Measurements from ENCODE around the gene VASH2.
"Not testable (repeated sequence)": the region's sequence is repeated elsewhere in the genome, so short reads cannot be mapped to it uniquely, and the experiment has no call there.

Gene VASH2

GRCh38 chr1:212950243-212951125 lies at the start of gene VASH2:
VASH2 (plus strand) TSS chr1:212950541; CDS start chr1:212951543, 1,002 bp downstream.
- peaks cover 7 to 22% of the 10 kb centered on the region in 2 donors for H3K27me3 ChIP-seq (ENCODE audit: control insufficient read depth in 2 of 2, insufficient read depth in 2 of 2, low read length in 2 of 2)
- H3K27ac ChIP-seq (ENCODE audit: low read depth in 2 of 2, low read length in 2 of 2): no peak within 1 kb of the TSS
- H3K36me3 ChIP-seq (ENCODE audit: control insufficient read depth in 2 of 2, insufficient read depth in 2 of 2, low read length in 2 of 2): no peaks in the 10 kb centered on the region
- H3K4me1 ChIP-seq (ENCODE audit: control insufficient read depth in 2 of 2, insufficient read depth in 2 of 2, low read length in 2 of 2): peaks cover 8% of the 10 kb centered on the region in 2 donors
- H3K9me3 ChIP-seq (ENCODE audit: control insufficient read depth in 2 of 2, low read length in 2 of 2): no peaks in the 10 kb centered on the region
- peak within 1 kb of the TSS; percentile 51 to 70 for H3K4me3 ChIP-seq (ENCODE audit: low read length in 2 of 2)
- H3K9ac ChIP-seq (ENCODE audit: low read depth in 1 of 2, low read length in 2 of 2): peak within 1 kb of the TSS; percentile 24 to 45

- H3K9me3 ChIP-seq (ENCODE audit: control insufficient read depth in 2 of 2, low read length in 2 of 2): peaks cover 2 to 9% of the 10 kb centered on the region in 2 donors
- H3K4me3 ChIP-seq (ENCODE audit: low read length in 2 of 2): no peak overlapping the region
- H3K27ac ChIP-seq (ENCODE audit: low read depth in 2 of 2, low read length in 2 of 2): no peak overlapping the region
- no peaks in the 10 kb centered on the region for H3K27me3 ChIP-seq (ENCODE audit: control insufficient read depth in 2 of 2, insufficient read depth in 2 of 2, low read length in 2 of 2)
- peaks cover 0 to 6% of the 10 kb centered on the region in 2 donors for H3K36me3 ChIP-seq (ENCODE audit: control insufficient read depth in 2 of 2, insufficient read depth in 2 of 2, low read length in 2 of 2)
- no peaks in the 10 kb centered on the region for H3K4me1 ChIP-seq (ENCODE audit: control insufficient read depth in 2 of 2, insufficient read depth in 2 of 2, low read length in 2 of 2)
- H3K9ac ChIP-seq (ENCODE audit: low read depth in 1 of 2, low read length in 2 of 2): no peak overlapping the region
These were observed 49.1 kb upstream of the VASH2 start for GRCh38 chr1:212901290-212901689.

- H3K27ac ChIP-seq (ENCODE audit: low read depth in 2 of 2, low read length in 2 of 2): no peak overlapping the region
- H3K4me1 ChIP-seq (ENCODE audit: control insufficient read depth in 2 of 2, insufficient read depth in 2 of 2, low read length in 2 of 2): no peaks in the 10 kb centered on the region
- H3K4me3 ChIP-seq (ENCODE audit: low read length in 2 of 2): no peak overlapping the region
- H3K9ac ChIP-seq (ENCODE audit: low read depth in 1 of 2, low read length in 2 of 2): no peak overlapping the region
- H3K36me3 ChIP-seq (ENCODE audit: control insufficient read depth in 2 of 2, insufficient read depth in 2 of 2, low read length in 2 of 2): peaks cover 0 to 6% of the 10 kb centered on the region in 2 donors
- peaks cover 2 to 9% of the 10 kb centered on the region in 2 donors for H3K9me3 ChIP-seq (ENCODE audit: control insufficient read depth in 2 of 2, low read length in 2 of 2)
- H3K27me3 ChIP-seq (ENCODE audit: control insufficient read depth in 2 of 2, insufficient read depth in 2 of 2, low read length in 2 of 2): no peaks in the 10 kb centered on the region
These were observed 48.3 kb upstream of the VASH2 start for GRCh38 chr1:212902054-212902453.

GRCh38 chr1:212903664-212904063 lies 46.7 kb upstream of the VASH2 start:
- no peak overlapping the region for H3K9ac ChIP-seq (ENCODE audit: low read depth in 1 of 2, low read length in 2 of 2)

GRCh38 chr1:212908071-212908470 lies 42.3 kb upstream of the VASH2 start:
- H3K4me3 ChIP-seq (ENCODE audit: low read length in 2 of 2); H3K4me1 ChIP-seq (ENCODE audit: control insufficient read depth in 2 of 2, insufficient read depth in 2 of 2, low read length in 2 of 2); H3K9ac ChIP-seq (ENCODE audit: low read depth in 1 of 2, low read length in 2 of 2); H3K27ac ChIP-seq (ENCODE audit: low read depth in 2 of 2, low read length in 2 of 2); H3K36me3 ChIP-seq (ENCODE audit: control insufficient read depth in 2 of 2, insufficient read depth in 2 of 2, low read length in 2 of 2); H3K9me3 ChIP-seq (ENCODE audit: control insufficient read depth in 2 of 2, low read length in 2 of 2); H3K27me3 ChIP-seq (ENCODE audit: control insufficient read depth in 2 of 2, insufficient read depth in 2 of 2, low read length in 2 of 2): not testable (repeated sequence)

More at GRCh38 chr1:212903664-212904063, 46.7 kb upstream of the VASH2 start:
- no peak overlapping the region for H3K27ac ChIP-seq (ENCODE audit: low read depth in 2 of 2, low read length in 2 of 2)
- H3K36me3 ChIP-seq (ENCODE audit: control insufficient read depth in 2 of 2, insufficient read depth in 2 of 2, low read length in 2 of 2): peaks cover 0 to 3% of the 10 kb centered on the region in 2 donors
- H3K4me1 ChIP-seq (ENCODE audit: control insufficient read depth in 2 of 2, insufficient read depth in 2 of 2, low read length in 2 of 2): no peaks in the 10 kb centered on the region
- no peak overlapping the region for H3K4me3 ChIP-seq (ENCODE audit: low read length in 2 of 2)
- H3K27me3 ChIP-seq (ENCODE audit: control insufficient read depth in 2 of 2, insufficient read depth in 2 of 2, low read length in 2 of 2): no peaks in the 10 kb centered on the region
- H3K9me3 ChIP-seq (ENCODE audit: control insufficient read depth in 2 of 2, low read length in 2 of 2): peaks cover 0 to 9% of the 10 kb centered on the region in 2 donors

GRCh38 chr1:212908971-212909370 lies 41.4 kb upstream of the VASH2 start:
- Histone ChIP-seq H3K9me3 (ENCODE audit: control insufficient read depth in 2 of 2, low read length in 2 of 2) (no peaks in the 10 kb centered on the region), H3K27me3 (ENCODE audit: control insufficient read depth in 2 of 2, insufficient read depth in 2 of 2, low read length in 2 of 2) (no peaks in the 10 kb centered on the region), H3K36me3 (ENCODE audit: control insufficient read depth in 2 of 2, insufficient read depth in 2 of 2, low read length in 2 of 2) (no peaks in the 10 kb centered on the region), H3K4me3 (ENCODE audit: low read length in 2 of 2) (no peak overlapping the region), H3K9ac (ENCODE audit: low read depth in 1 of 2, low read length in 2 of 2) (no peak overlapping the region), H3K27ac (ENCODE audit: low read depth in 2 of 2, low read length in 2 of 2) (no peak overlapping the region), H3K4me1 (ENCODE audit: control insufficient read depth in 2 of 2, insufficient read depth in 2 of 2, low read length in 2 of 2) (no peaks in the 10 kb centered on the region)

- H3K27me3 ChIP-seq (ENCODE audit: control insufficient read depth in 2 of 2, insufficient read depth in 2 of 2, low read length in 2 of 2): no peaks in the 10 kb centered on the region
- no peak overlapping the region for H3K4me3 ChIP-seq (ENCODE audit: low read length in 2 of 2)
- H3K9ac ChIP-seq (ENCODE audit: low read depth in 1 of 2, low read length in 2 of 2): no peak overlapping the region
- no peaks in the 10 kb centered on the region for H3K9me3 ChIP-seq (ENCODE audit: control insufficient read depth in 2 of 2, low read length in 2 of 2)
- no peak overlapping the region for H3K27ac ChIP-seq (ENCODE audit: low read depth in 2 of 2, low read length in 2 of 2)
- H3K36me3 ChIP-seq (ENCODE audit: control insufficient read depth in 2 of 2, insufficient read depth in 2 of 2, low read length in 2 of 2): no peaks in the 10 kb centered on the region
- no peaks in the 10 kb centered on the region for H3K4me1 ChIP-seq (ENCODE audit: control insufficient read depth in 2 of 2, insufficient read depth in 2 of 2, low read length in 2 of 2)
These were observed 40.7 kb upstream of the VASH2 start for GRCh38 chr1:212909652-212910063.

GRCh38 chr1:212910213-212910612 lies 40.1 kb upstream of the VASH2 start:
- H3K27ac ChIP-seq (ENCODE audit: low read depth in 2 of 2, low read length in 2 of 2); H3K36me3 ChIP-seq (ENCODE audit: control insufficient read depth in 2 of 2, insufficient read depth in 2 of 2, low read length in 2 of 2); H3K9ac ChIP-seq (ENCODE audit: low read depth in 1 of 2, low read length in 2 of 2): not testable (repeated sequence)

GRCh38 chr1:212913638-212914037 lies 36.7 kb upstream of the VASH2 start:
- not testable (repeated sequence) for H3K27me3 ChIP-seq (ENCODE audit: control insufficient read depth in 2 of 2, insufficient read depth in 2 of 2, low read length in 2 of 2); H3K4me3 ChIP-seq (ENCODE audit: low read length in 2 of 2); H3K9me3 ChIP-seq (ENCODE audit: control insufficient read depth in 2 of 2, low read length in 2 of 2); H3K27ac ChIP-seq (ENCODE audit: low read depth in 2 of 2, low read length in 2 of 2); H3K9ac ChIP-seq (ENCODE audit: low read depth in 1 of 2, low read length in 2 of 2); H3K4me1 ChIP-seq (ENCODE audit: control insufficient read depth in 2 of 2, insufficient read depth in 2 of 2, low read length in 2 of 2); H3K36me3 ChIP-seq (ENCODE audit: control insufficient read depth in 2 of 2, insufficient read depth in 2 of 2, low read length in 2 of 2)

More at GRCh38 chr1:212910213-212910612, 40.1 kb upstream of the VASH2 start:
- H3K4me1 ChIP-seq (ENCODE audit: control insufficient read depth in 2 of 2, insufficient read depth in 2 of 2, low read length in 2 of 2); H3K4me3 ChIP-seq (ENCODE audit: low read length in 2 of 2); H3K27me3 ChIP-seq (ENCODE audit: control insufficient read depth in 2 of 2, insufficient read depth in 2 of 2, low read length in 2 of 2); H3K9me3 ChIP-seq (ENCODE audit: control insufficient read depth in 2 of 2, low read length in 2 of 2): not testable (repeated sequence)

GRCh38 chr1:212914110-212914509 lies 36.2 kb upstream of the VASH2 start:
- not testable (repeated sequence) for H3K36me3 ChIP-seq (ENCODE audit: control insufficient read depth in 2 of 2, insufficient read depth in 2 of 2, low read length in 2 of 2); H3K4me3 ChIP-seq (ENCODE audit: low read length in 2 of 2); H3K4me1 ChIP-seq (ENCODE audit: control insufficient read depth in 2 of 2, insufficient read depth in 2 of 2, low read length in 2 of 2); H3K9me3 ChIP-seq (ENCODE audit: control insufficient read depth in 2 of 2, low read length in 2 of 2); H3K9ac ChIP-seq (ENCODE audit: low read depth in 1 of 2, low read length in 2 of 2); H3K27ac ChIP-seq (ENCODE audit: low read depth in 2 of 2, low read length in 2 of 2); H3K27me3 ChIP-seq (ENCODE audit: control insufficient read depth in 2 of 2, insufficient read depth in 2 of 2, low read length in 2 of 2)

Data from mucosa of rectum (tissue), 2 donors.